A673 (cell line): ENCODE data around the gene GP2. TPM values are rescaled to one million over a fixed set of nuclear protein-coding genes. Genes with fewer than 3 reads are reported as not detected.

Experiments
- BruUV-seq: library from RNA; stranded (reverse); fragments of 400-500 nt; replicated peaks from 2 replicates; lab custom pipeline; 2021; lab: Mats Ljungman, UMichigan
- CTCF ChIA-PET: fragments of 300-600 bp; sonication (Branson Sonifier 250); formaldehyde crosslinking; loops from one replicate; lab custom pipeline; 2022; ENCODE audit warnings: antibody characterized with exemption; lab: Charles Lee
- POLR2A ChIA-PET: fragments of 300-600 bp; sonication (Branson Sonifier 250); formaldehyde crosslinking; loops from one replicate; lab custom pipeline; 2022; ENCODE audit warnings: antibody characterized with exemption; ENCODE audit not compliant: low non-redundant PET; lab: Charles Lee
- DNase-seq: peaks from one replicate; pipeline ENCODE4 v3.0.0-alpha.2; 2015; ENCODE audit warnings: low spot score
- H3K27ac ChIP-seq: fragments of 200-600 bp; sonication (generic); 2 replicates; pipeline ENCODE4 v1.5.1; 2016; ENCODE audit warnings: mixed run types, low read depth, mild to moderate bottlenecking, mixed read lengths, antibody characterized with exemption, low read length; ENCODE audit not compliant: poor library complexity, severe bottlenecking
- H3K27me3 ChIP-seq: fragments of 200-600 bp; sonication (generic); replicated peaks from 2 replicates; pipeline ENCODE4 v1.6.1; 2017; ENCODE audit warnings: mixed run types, low read depth, mild to moderate bottlenecking, mixed read lengths, antibody characterized with exemption, low read length; ENCODE audit not compliant: insufficient read depth, poor library complexity
- H3K36me3 ChIP-seq: fragments of 200-600 bp; sonication (generic); 2 replicates; pipeline ENCODE4 v1.6.1; 2016; ENCODE audit warnings: mixed run types, mild to moderate bottlenecking, mixed read lengths, antibody characterized with exemption, low read length; ENCODE audit not compliant: insufficient read depth, poor library complexity, severe bottlenecking
- H3K4me1 ChIP-seq: fragments of 200-600 bp; sonication (generic); 2 replicates; pipeline ENCODE4 v1.6.1; 2017; ENCODE audit warnings: mixed run types, mild to moderate bottlenecking, mixed read lengths, antibody characterized with exemption, low read length; ENCODE audit not compliant: insufficient read depth, poor library complexity, severe bottlenecking
- H3K4me3 ChIP-seq: fragments of 200-600 bp; sonication (generic); 2 replicates; pipeline ENCODE4 v1.5.1; 2016; ENCODE audit warnings: low read depth, mixed run types, mild to moderate bottlenecking, mixed read lengths, low read length; ENCODE audit not compliant: poor library complexity, severe bottlenecking
- H3K9me3 ChIP-seq: fragments of 200-600 bp; sonication (generic); 2 replicates; pipeline ENCODE4 v1.6.1; 2016; ENCODE audit warnings: mixed run types, low read depth, mild to moderate bottlenecking, mixed read lengths, antibody characterized with exemption, low read length; ENCODE audit not compliant: poor library complexity, severe bottlenecking
- CTCF ChIP-seq: fragments of 300-800, 200-600 bp; sonication (generic); conservative IDR thresholded peaks from 2 replicates; pipeline ENCODE4 v1.5.1; 2017; ENCODE audit warnings: low read depth, mild to moderate bottlenecking, antibody characterized with exemption, low read length, moderate library complexity, mixed read lengths
- EZH2 ChIP-seq: fragments of 200-600 bp; sonication (generic); IDR thresholded peaks from 2 replicates; pipeline ENCODE4 v1.6.1; 2017; ENCODE audit warnings: borderline replicate concordance, low read depth, mild to moderate bottlenecking, mixed read lengths, antibody characterized with exemption, low read length; ENCODE audit not compliant: poor library complexity, severe bottlenecking
- intact Hi-C: fragments of 100-400 bp; cut with micrococcal nuclease; formaldehyde crosslinking; loops from one replicate; pipeline ENCODE4 v1.10.0; 2022; ENCODE audit not compliant: unreplicated experiment
- total RNA-seq: library from RNA; stranded (reverse); gene quantifications from 2 replicates; pipeline ENCODE4 v1.2.3, GENCODE V29; 2021

GP2 gene
- total RNA-seq, 1 experiment from 2014 or later, result not detected

DNA sequence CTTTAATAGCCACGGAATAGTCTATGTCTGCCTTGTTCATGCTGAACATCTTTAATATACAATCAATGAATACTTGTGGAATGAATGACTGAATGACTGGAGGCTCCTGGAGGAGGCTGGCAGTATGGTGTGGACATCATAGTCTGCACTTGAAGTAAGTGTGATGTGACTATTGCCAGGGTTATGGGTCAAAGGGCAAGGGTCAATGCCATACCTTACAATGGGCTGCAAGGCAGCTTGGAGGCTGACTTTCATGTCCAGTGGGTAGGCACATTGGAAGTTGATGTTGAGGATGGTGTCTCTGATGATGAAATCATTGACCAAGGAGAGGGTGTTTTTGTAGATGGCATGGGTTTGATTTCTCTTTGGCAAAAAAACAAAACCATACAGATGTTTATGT is 7.9 kb downstream of the GP2 start:
- peaks cover 17% of the 10 kb centered on the region for H3K27me3 ChIP-seq
- CTCF ChIA-PET, result no interaction called here
- intact Hi-C loops, result no loop called here

GRCh38 chr16:20318437-20318836 is 8.9 kb downstream of the GP2 start:
- CTCF ChIA-PET, result no interaction called here
- H3K4me1 ChIP-seq, result no peaks in the 10 kb centered on the region
- H3K36me3 ChIP-seq, result no peaks in the 10 kb centered on the region
- BruUV-seq, result no TSS peak
- H3K27me3 ChIP-seq, result peaks cover 17% of the 10 kb centered on the region
- no peak for TF ChIP-seq CTCF
- TF ChIP-seq EZH2, result no peak
- H3K9me3 ChIP-seq, result no peaks in the 10 kb centered on the region
- POLR2A ChIA-PET, result no interaction called here
- H3K27ac ChIP-seq, result no peak overlapping the region
- intact Hi-C loops, result no loop called here
- no peak for DNase-seq
- no peak overlapping the region for H3K4me3 ChIP-seq

More for the DNA sequence above, 7.9 kb downstream of the GP2 start:
- H3K27ac ChIP-seq, result no peak overlapping the region
- no peaks in the 10 kb centered on the region for H3K4me1 ChIP-seq
- no TSS peak for BruUV-seq
- H3K9me3 ChIP-seq, result no peaks in the 10 kb centered on the region
- H3K4me3 ChIP-seq, result no peak overlapping the region
- no peak for DNase-seq
- no peak for TF ChIP-seq CTCF
- POLR2A ChIA-PET, result no interaction called here
- H3K36me3 ChIP-seq, result no peaks in the 10 kb centered on the region

GRCh38 chr16:20318006-20318405 is 9.3 kb downstream of the GP2 start:
- TF ChIP-seq CTCF, result no peak
- TF ChIP-seq EZH2, result no peak
- CTCF ChIA-PET, result no interaction called here
- no TSS peak for BruUV-seq

More at GRCh38 chr16:20318006-20318405, 9.3 kb downstream of the GP2 start:
- peaks cover 17% of the 10 kb centered on the region for H3K27me3 ChIP-seq
- no peaks in the 10 kb centered on the region for H3K36me3 ChIP-seq
- POLR2A ChIA-PET, result no interaction called here
- no peak overlapping the region for H3K27ac ChIP-seq
- no peak for DNase-seq
- no peaks in the 10 kb centered on the region for H3K9me3 ChIP-seq
- no peaks in the 10 kb centered on the region for H3K4me1 ChIP-seq
- intact Hi-C loops, result no loop called here
- no peak overlapping the region for H3K4me3 ChIP-seq
